Thymus (tissue), 11 donors: ENCODE data around the gene F10. TPM values are rescaled to one million over a fixed set of nuclear protein-coding genes. Genes with fewer than 3 reads are reported as not detected.

Experiments used
- DNase-seq, 9 donors: peaks; one replicate each; pipeline ENCODE4 v3.0.0-alpha.2; 2013; ENCODE audit warnings: low spot score in 9 of 9, low read depth in 6 of 9, missing footprints in 1 of 9
- H3K27ac ChIP-seq, 2 donors: one replicate each; pipeline ENCODE4 v1.5.1; 2013; ENCODE audit warnings: control low read depth in 1 of 2, low read depth in 1 of 2, low read length in 1 of 2, mild to moderate bottlenecking in 1 of 2, moderate library complexity in 1 of 2
- H3K27me3 ChIP-seq, 2 donors: one replicate each; pipeline ENCODE4 v1.5.1; 2013; ENCODE audit warnings: low read length in 1 of 2; ENCODE audit not compliant: control insufficient read depth in 2 of 2, insufficient read depth in 1 of 2
- H3K36me3 ChIP-seq, 2 donors: one replicate each; pipeline ENCODE4 v1.5.1; 2013; ENCODE audit warnings: low read length in 1 of 2, mild to moderate bottlenecking in 1 of 2, moderate library complexity in 1 of 2; ENCODE audit not compliant: control insufficient read depth in 2 of 2, insufficient read depth in 2 of 2
- H3K4me1 ChIP-seq, 2 donors: one replicate each; pipeline ENCODE4 v1.5.1; 2013; ENCODE audit warnings: low read length in 2 of 2; ENCODE audit not compliant: control insufficient read depth in 2 of 2, insufficient read depth in 2 of 2
- H3K4me3 ChIP-seq, 2 donors: one replicate each; pipeline ENCODE4 v1.5.1; 2013; ENCODE audit warnings: low read length in 2 of 2, control low read depth in 1 of 2, mild to moderate bottlenecking in 1 of 2
- H3K9me3 ChIP-seq, 2 donors: one replicate each; pipeline ENCODE4 v1.5.1; 2013; ENCODE audit warnings: low read length in 1 of 2, mild to moderate bottlenecking in 1 of 2; ENCODE audit not compliant: control insufficient read depth in 2 of 2, insufficient read depth in 1 of 2
- WGBS: extraction: QIAGEN DNeasy Blood & Tissue Kit; methylation state at CpG from one replicate; pipeline ENCODE4 v1.1.7; 2013; 5-methylcytosine and 5-hydroxymethylcytosine counted together
- polyA plus RNA-seq: library from polyadenylated mRNA; stranded (reverse); fragments of 200-250 nt; gene quantifications from one replicate; pipeline ENCODE4 v1.2.3, GENCODE V29; 2013
- total RNA-seq: library from RNA; stranded (reverse); fragments of 120-200 nt; gene quantifications from one replicate; pipeline ENCODE4 v1.2.4, GENCODE V29; 2013
- donor health status: healthy.

F10 gene
- total and polyA plus RNA-seq, 2 donors, result 1.4 to 2.7 TPM

DNA sequence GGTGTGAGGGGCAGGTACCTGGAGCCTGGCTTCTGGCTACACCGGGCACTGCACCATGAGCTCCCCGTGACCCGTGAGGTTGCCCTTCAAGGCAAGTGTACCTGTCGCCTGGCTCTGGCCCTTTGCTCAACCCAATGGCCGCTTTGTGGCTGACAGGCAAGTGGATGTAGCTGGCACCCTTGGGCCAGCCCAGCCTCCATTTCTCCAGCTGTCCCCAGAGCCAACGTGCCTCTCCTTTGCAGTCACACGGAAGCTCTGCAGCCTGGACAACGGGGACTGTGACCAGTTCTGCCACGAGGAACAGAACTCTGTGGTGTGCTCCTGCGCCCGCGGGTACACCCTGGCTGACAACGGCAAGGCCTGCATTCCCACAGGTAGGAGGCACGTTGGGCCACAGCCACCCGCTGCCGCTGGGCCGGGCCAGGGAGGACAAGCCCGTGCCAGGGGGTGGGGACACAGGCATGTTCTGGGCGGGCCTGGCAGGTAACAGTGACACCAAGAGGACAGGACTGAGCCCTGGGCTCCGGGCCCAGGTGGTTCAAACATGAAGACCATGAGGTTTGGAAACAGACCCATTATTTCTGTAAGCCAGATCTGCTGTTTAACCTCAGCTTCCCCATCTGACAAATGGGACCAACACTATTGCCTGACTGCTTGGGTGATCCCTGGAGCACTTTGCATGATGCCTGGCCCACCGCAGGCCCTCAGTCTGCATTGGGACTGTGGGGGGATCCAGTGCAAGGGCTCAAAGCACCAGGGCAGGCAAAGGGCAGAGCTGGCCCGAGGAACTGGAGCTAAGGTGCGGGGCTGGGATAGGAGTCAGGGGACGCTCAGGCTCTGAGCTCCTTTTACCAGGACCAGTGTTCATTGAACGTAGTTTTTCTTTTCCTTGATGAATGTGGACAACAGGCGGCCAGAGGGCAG is 18.3 kb downstream of the F10 start:
- WGBS, result 96% methylated on average over 26 of the region's 26 CpGs
- Histone ChIP-seq H3K27me3 (peaks cover 0 to 10% of the 10 kb centered on the region in 2 donors), H3K9me3 (no peaks in the 10 kb centered on the region), H3K27ac (no peak overlapping the region), H3K36me3 (no peaks in the 10 kb centered on the region), H3K4me1 (no peaks in the 10 kb centered on the region), H3K4me3 (no peak overlapping the region)
- DNase-seq, result no peak

DNA sequence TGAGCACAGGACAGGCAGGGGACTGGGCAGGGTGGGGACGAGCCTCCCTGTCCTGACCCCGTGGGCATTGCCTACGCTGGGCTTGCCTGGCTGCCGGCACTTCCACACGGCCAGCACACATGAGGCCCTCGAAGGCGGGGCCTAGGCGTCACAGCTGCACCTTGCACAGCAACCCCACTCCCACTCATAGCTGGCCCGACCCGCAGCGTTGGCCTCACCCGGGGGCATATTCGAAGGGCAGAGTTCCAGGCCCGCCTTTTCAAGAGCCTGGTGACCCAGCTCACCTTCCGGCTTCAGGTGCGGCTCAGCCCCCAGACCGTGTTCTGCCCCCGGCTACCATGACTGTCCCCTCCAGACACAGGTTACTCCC is 19.0 kb downstream of the F10 start:
- no peak for DNase-seq
- H3K4me1 ChIP-seq, result no peaks in the 10 kb centered on the region
- no peaks in the 10 kb centered on the region for H3K9me3 ChIP-seq
- no peak overlapping the region for H3K27ac ChIP-seq
- peaks cover 0 to 11% of the 10 kb centered on the region in 2 donors for H3K27me3 ChIP-seq
- WGBS, result 97% methylated on average over 18 of the region's 18 CpGs
- no peaks in the 10 kb centered on the region for H3K36me3 ChIP-seq
- no peak overlapping the region for H3K4me3 ChIP-seq

DNA sequence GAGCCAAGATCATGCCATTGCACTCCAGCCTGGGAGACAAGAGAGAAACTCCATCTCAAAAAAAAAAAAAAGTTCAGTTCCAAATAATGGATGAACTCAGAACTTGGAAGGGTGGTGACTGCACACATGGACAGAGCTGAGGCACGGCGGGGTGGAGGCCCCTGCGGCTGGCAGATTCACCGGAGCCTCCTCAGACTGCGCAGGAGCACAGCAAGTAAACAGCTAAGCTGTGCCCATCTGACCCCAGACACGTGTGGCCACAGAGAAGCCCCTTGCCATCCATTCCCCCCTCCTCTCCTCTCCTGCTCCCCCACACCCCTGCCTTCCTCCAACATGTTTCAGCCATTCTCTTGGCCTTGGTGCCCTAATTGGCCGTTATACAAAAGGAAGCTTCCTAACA is 20.3 kb downstream of the F10 start:
- no peak for DNase-seq
- Histone ChIP-seq H3K9me3 (no peaks in the 10 kb centered on the region), H3K27me3 (peaks cover 0 to 11% of the 10 kb centered on the region in 2 donors), H3K4me1 (no peaks in the 10 kb centered on the region), H3K4me3 (no peak overlapping the region), H3K36me3 (no peaks in the 10 kb centered on the region), H3K27ac (no peak overlapping the region)
- WGBS, result 92% methylated on average over 7 of the region's 7 CpGs

- no peak overlapping the region for H3K27ac ChIP-seq
- no peak overlapping the region for H3K4me3 ChIP-seq
- 93% methylated on average over 39 of the region's 39 CpGs for WGBS
- H3K9me3 ChIP-seq, result no peaks in the 10 kb centered on the region
- H3K36me3 ChIP-seq, result no peaks in the 10 kb centered on the region
- no peaks in the 10 kb centered on the region for H3K4me1 ChIP-seq
- DNase-seq, result no peak
- H3K27me3 ChIP-seq, result peaks cover 0 to 11% of the 10 kb centered on the region in 2 donors
These were observed 21.1 kb downstream of the F10 start for GRCh38 chr13:113143466-113144254.

DNA sequence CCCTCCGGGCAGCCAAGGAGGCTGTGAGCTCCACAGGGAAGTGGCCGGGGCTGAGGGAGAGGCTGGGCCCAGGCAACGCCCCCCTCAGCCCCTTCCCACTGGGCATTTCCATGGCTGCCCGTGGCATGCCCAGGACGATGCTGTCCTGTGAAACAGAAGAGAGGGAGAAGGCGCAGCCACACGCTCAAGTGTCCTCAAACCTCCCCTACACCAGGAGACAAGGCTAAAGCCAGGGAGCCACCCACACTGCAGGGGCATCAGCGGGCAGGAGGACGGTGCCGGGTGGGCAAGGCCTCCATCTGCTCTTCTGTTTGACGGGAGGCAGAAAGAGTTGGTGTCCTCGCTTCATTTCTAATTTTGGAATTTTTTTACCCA is 21.6 kb downstream of the F10 start:
- no peak overlapping the region for H3K4me3 ChIP-seq
- 91% methylated on average over 12 of the region's 12 CpGs for WGBS

DNA sequence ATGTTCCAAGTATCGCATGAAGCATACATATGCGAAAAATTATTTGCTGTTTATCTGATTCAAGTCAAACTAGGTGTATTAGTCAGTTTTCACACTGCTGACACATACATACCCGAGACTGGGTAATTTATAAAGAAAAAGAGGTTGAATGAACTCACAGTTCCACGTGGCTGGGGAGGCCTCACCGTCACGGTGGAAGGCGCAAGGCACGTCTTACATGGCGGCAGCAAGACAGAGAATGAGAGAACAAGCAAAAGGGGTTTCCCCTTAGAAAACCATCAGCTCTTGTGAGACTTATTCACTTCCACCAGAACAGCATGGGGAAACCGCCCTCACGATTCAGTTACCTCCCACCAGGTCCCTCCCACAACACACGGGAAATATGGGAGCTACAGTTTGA is 22.9 kb downstream of the F10 start:
- WGBS, result 89% methylated on average over 12 of the region's 12 CpGs
- peaks cover 0 to 2% of the 10 kb centered on the region in 2 donors for H3K9me3 ChIP-seq

More for the DNA sequence above, 21.6 kb downstream of the F10 start:
- H3K27me3 ChIP-seq, result peaks cover 0 to 5% of the 10 kb centered on the region in 2 donors
- no peaks in the 10 kb centered on the region for H3K4me1 ChIP-seq
- no peak for DNase-seq
- no peak overlapping the region for H3K27ac ChIP-seq
- no peaks in the 10 kb centered on the region for H3K36me3 ChIP-seq
- H3K9me3 ChIP-seq, result peaks cover 0 to 2% of the 10 kb centered on the region in 2 donors

GRCh38 chr13:113145911-113146598 is 23.5 kb downstream of the F10 start:
- no peaks in the 10 kb centered on the region for H3K36me3 ChIP-seq
- peaks cover 0 to 14% of the 10 kb centered on the region in 2 donors for H3K27me3 ChIP-seq
- H3K4me3 ChIP-seq, result no peak overlapping the region
- no peak for DNase-seq
- no peaks in the 10 kb centered on the region for H3K4me1 ChIP-seq
- H3K9me3 ChIP-seq, result peaks cover 0 to 2% of the 10 kb centered on the region in 2 donors
- no peak overlapping the region for H3K27ac ChIP-seq
- WGBS, result 93% methylated on average over 15 of the region's 15 CpGs

More for the DNA sequence above, 22.9 kb downstream of the F10 start:
- no peaks in the 10 kb centered on the region for H3K36me3 ChIP-seq
- H3K4me3 ChIP-seq, result no peak overlapping the region
- no peaks in the 10 kb centered on the region for H3K4me1 ChIP-seq
- no peak overlapping the region for H3K27ac ChIP-seq
- peaks cover 0 to 8% of the 10 kb centered on the region in 2 donors for H3K27me3 ChIP-seq
- DNase-seq, result no peak

- Histone ChIP-seq H3K36me3 (no peaks in the 10 kb centered on the region), H3K27ac (no peak overlapping the region), H3K27me3 (peaks cover 0 to 19% of the 10 kb centered on the region in 2 donors), H3K4me1 (no peaks in the 10 kb centered on the region), H3K9me3 (peaks cover 0 to 2% of the 10 kb centered on the region in 2 donors), H3K4me3 (no peak overlapping the region)
- WGBS, result 93% methylated on average over 9 of the region's 9 CpGs
- DNase-seq, result no peak
These were observed 24.2 kb downstream of the F10 start for GRCh38 chr13:113146750-113147149.
